K562 (cell line): ENCODE results near the gene SRBD1.

Experiments used
- EP300 ChIP-seq: IDR thresholded peaks from 2 replicates; pipeline ENCODE4 v1.6.1; 2012; ENCODE audit warnings: low read length, improper control_type of control experiment
- USF2 ChIP-seq: sonication (generic); formaldehyde crosslinking; IDR thresholded peaks from 2 replicates; pipeline ENCODE4 v1.5.0; 2020; ENCODE audit warnings: missing genetic modification reagents

- TF ChIP-seq USF2 (CRISPR knock-in tag) (peak; percentile 40; the same call in 1 of the 2 replicates), EP300 (no peak)
Measured at GRCh38 chr2:45640576-45640975, 29.5 kb upstream of the SRBD1 start.
